GM12878 (cell line): ENCODE data around the gene GTF3C1.

Experiments used
- EZH2 ChIP-seq: IDR thresholded peaks from 2 replicates; pipeline ENCODE4 v1.6.1; 2012; ENCODE audit warnings: low read depth, mild to moderate bottlenecking, control low read depth, inconsistent platforms, low read length, borderline replicate concordance; ENCODE audit not compliant: control insufficient read depth
- FOS ChIP-seq: IDR thresholded peaks from 3 replicates; pipeline ENCODE4 v1.6.1; 2011; ENCODE audit warnings: borderline replicate concordance; ENCODE audit not compliant: insufficient read length; ENCODE audit errors: extremely low read depth
- RBBP5 ChIP-seq: fragments of 200-600 bp; sonication (generic); conservative IDR thresholded peaks from 2 replicates; pipeline ENCODE4 v1.6.1; 2016
- TARDBP ChIP-seq: IDR thresholded peaks from 2 replicates; pipeline ENCODE4 v1.6.1; 2016; ENCODE audit warnings: borderline replicate concordance
- TF ChIP-seq, protein P1 (sequence below): IDR thresholded peaks from 2 replicates; pipeline ENCODE4 v1.6.1; 2011; ENCODE audit warnings: borderline replicate concordance, low read depth, mild to moderate bottlenecking, moderate library complexity, mixed read lengths, low read length; ENCODE audit not compliant: insufficient read depth; ENCODE audit errors: extremely low read length
- TF ChIP-seq, protein P2 (sequence below), 3 experiments: IDR thresholded peaks in 2 of 3; conservative IDR thresholded peaks in 1 of 3; 2 replicates each; pipeline ENCODE4 v1.5.1; 2011; ENCODE audit warnings: low read depth in 3 of 3, low read length in 3 of 3, mild to moderate bottlenecking in 3 of 3, control low read depth in 2 of 3, moderate library complexity in 2 of 3, inconsistent platforms in 1 of 3, mixed read lengths in 1 of 3; ENCODE audit not compliant: control insufficient read depth in 2 of 3, insufficient read depth in 1 of 3; ENCODE audit errors: extremely low read depth in 1 of 3

DNA sequence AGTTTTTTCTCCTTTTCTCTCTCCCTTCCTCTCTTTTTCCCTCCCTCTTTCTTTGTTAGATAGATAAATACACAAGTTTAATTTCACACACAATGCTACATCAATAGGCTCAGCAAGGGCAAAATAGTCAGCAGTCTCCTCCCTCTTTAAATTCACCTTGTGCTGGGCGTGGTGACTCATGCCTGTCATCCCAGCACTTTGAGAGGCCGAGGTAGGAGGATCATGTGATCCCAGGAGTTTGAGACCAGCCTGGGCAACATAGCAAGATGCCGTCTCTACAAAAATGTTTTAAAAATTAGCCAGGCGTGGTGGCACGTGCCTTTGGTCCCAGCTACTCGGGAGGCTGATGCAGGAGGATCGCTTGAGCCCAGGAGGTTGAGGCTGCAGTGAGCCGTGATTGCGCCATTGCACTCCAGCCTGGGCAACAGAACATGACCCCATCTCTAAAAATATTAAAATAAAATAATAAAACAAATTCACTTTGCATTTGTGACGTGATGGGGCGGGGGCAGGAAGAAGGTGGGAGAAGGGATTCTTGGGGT, 120.3 kb downstream of the GTF3C1 start:
- TF ChIP-seq FOS (no peak), TARDBP (no peak), EZH2 (no peak), RBBP5 (no peak)
- TF ChIP-seq, protein P1, sequence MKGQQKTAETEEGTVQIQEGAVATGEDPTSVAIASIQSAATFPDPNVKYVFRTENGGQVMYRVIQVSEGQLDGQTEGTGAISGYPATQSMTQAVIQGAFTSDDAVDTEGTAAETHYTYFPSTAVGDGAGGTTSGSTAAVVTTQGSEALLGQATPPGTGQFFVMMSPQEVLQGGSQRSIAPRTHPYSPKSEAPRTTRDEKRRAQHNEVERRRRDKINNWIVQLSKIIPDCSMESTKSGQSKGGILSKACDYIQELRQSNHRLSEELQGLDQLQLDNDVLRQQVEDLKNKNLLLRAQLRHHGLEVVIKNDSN, result no peak
- TF ChIP-seq, protein P2, sequence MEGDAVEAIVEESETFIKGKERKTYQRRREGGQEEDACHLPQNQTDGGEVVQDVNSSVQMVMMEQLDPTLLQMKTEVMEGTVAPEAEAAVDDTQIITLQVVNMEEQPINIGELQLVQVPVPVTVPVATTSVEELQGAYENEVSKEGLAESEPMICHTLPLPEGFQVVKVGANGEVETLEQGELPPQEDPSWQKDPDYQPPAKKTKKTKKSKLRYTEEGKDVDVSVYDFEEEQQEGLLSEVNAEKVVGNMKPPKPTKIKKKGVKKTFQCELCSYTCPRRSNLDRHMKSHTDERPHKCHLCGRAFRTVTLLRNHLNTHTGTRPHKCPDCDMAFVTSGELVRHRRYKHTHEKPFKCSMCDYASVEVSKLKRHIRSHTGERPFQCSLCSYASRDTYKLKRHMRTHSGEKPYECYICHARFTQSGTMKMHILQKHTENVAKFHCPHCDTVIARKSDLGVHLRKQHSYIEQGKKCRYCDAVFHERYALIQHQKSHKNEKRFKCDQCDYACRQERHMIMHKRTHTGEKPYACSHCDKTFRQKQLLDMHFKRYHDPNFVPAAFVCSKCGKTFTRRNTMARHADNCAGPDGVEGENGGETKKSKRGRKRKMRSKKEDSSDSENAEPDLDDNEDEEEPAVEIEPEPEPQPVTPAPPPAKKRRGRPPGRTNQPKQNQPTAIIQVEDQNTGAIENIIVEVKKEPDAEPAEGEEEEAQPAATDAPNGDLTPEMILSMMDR (IDR thresholded peaks at IDR 0.05 in 2 of 3, conservative IDR thresholded peaks at IDR 0.05 in 1 of 3; ENCODE audit: control insufficient read depth in 2 of 3, extremely low read depth in 1 of 3, insufficient read depth in 1 of 3, low read depth in 3 of 3, low read length in 3 of 3), result no peak
